NB4 (cell line): ENCODE measurements around the gene EMC8.

Source experiments
- DNase-seq: peaks from one replicate; pipeline ENCODE4 v3.0.0; 2010; ENCODE audit warnings: low read depth
- H3K4me3 ChIP-seq: one replicate; pipeline ENCODE4 v1.5.1; 2011; ENCODE audit warnings: mild to moderate bottlenecking, low read depth, low read length, moderate library complexity
- MYC ChIP-seq: IDR thresholded peaks from 2 replicates; pipeline ENCODE4 v1.6.1; 2011; ENCODE audit warnings: low read depth, low read length
- POLR2A ChIP-seq: IDR thresholded peaks from 2 replicates; pipeline ENCODE4 v1.6.1; 2011; ENCODE audit warnings: mild to moderate bottlenecking; ENCODE audit not compliant: insufficient read length; ENCODE audit errors: extremely low read depth
- TF ChIP-seq, protein P1 (sequence below): IDR thresholded peaks from 2 replicates; pipeline ENCODE4 v1.6.1; 2011; ENCODE audit warnings: low read depth, low read length
- TF ChIP-seq, protein P2 (sequence below): IDR thresholded peaks from one replicate; pipeline ENCODE4 v1.5.1; 2012; ENCODE audit warnings: low read depth, low read length

Gene EMC8

DNA sequence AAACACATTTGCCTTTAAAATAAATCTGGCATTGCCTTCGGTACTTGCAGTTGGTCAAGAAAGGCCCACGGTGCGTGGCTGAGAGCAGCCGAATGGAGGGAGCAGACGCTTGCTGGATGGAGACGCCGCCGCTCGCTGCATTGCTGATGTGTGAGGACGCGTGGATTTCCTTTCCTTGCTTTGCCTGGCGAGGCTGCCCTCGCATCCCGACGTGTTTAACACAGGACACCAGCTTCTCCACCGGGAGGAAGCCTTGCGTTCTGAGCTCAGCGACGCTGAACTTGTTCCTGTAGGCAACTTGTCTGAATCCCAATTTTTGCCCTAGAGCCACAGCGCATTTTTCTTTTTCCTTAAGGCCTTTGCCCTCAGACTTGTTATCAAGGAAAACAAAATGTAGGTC lies 45.9 kb upstream of the EMC8 start:
- H3K4me3 ChIP-seq, result no peak overlapping the region
- no peak for DNase-seq
- TF ChIP-seq MYC, result no peak
- TF ChIP-seq, protein P1, sequence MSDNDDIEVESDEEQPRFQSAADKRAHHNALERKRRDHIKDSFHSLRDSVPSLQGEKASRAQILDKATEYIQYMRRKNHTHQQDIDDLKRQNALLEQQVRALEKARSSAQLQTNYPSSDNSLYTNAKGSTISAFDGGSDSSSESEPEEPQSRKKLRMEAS, result no peak
- no peak for TF ChIP-seq POLR2A
- TF ChIP-seq, protein P2, sequence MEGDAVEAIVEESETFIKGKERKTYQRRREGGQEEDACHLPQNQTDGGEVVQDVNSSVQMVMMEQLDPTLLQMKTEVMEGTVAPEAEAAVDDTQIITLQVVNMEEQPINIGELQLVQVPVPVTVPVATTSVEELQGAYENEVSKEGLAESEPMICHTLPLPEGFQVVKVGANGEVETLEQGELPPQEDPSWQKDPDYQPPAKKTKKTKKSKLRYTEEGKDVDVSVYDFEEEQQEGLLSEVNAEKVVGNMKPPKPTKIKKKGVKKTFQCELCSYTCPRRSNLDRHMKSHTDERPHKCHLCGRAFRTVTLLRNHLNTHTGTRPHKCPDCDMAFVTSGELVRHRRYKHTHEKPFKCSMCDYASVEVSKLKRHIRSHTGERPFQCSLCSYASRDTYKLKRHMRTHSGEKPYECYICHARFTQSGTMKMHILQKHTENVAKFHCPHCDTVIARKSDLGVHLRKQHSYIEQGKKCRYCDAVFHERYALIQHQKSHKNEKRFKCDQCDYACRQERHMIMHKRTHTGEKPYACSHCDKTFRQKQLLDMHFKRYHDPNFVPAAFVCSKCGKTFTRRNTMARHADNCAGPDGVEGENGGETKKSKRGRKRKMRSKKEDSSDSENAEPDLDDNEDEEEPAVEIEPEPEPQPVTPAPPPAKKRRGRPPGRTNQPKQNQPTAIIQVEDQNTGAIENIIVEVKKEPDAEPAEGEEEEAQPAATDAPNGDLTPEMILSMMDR, result no peak

DNA sequence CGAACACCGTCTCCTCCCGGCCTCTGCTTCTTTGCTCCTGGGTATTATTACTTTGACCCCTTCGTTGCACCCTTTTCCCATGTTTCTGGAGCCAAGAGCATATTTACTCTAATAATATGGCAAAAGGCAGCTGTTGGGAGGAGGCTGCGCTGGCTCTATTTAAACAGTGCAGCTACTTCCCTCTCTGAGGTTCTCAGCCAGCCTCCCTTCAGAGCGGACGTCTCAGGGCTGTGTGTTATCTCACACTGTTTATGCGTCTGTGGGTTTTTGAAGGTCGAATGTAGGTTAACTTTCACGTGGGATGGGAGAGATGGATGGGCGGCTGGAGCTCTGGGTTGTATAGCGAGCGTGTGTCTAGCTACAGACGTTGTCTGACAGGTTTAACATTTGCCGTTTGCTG lies 45.4 kb upstream of the EMC8 start:
- DNase-seq, result peak; percentile 87
- no peak overlapping the region for H3K4me3 ChIP-seq
- TF ChIP-seq, protein P1, result peak; percentile 17; the same call in 1 of the 2 replicates
- TF ChIP-seq POLR2A (no peak), MYC (no peak)
- TF ChIP-seq, protein P2, result no peak

DNA sequence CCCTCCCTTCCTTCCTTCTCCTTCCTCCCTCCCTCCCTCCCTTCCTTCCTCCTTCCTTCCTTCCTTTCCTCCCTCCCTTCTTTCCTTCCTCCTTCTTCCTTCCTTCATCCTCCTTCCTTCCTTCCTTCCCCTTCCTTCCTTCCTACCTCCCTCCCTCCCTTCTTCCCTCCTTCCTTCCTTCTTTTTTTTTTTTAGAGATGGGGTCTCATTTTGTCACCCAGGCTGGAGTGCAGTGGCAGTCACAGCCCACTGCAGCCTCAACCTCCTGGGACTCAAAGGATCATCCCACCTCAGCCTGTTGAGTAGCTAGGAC lies 44.8 kb upstream of the EMC8 start:
- TF ChIP-seq MYC, result no peak
- TF ChIP-seq, protein P1, result no peak
- TF ChIP-seq, protein P2, result no peak
- no peak for DNase-seq
- no peak overlapping the region for H3K4me3 ChIP-seq

DNA sequence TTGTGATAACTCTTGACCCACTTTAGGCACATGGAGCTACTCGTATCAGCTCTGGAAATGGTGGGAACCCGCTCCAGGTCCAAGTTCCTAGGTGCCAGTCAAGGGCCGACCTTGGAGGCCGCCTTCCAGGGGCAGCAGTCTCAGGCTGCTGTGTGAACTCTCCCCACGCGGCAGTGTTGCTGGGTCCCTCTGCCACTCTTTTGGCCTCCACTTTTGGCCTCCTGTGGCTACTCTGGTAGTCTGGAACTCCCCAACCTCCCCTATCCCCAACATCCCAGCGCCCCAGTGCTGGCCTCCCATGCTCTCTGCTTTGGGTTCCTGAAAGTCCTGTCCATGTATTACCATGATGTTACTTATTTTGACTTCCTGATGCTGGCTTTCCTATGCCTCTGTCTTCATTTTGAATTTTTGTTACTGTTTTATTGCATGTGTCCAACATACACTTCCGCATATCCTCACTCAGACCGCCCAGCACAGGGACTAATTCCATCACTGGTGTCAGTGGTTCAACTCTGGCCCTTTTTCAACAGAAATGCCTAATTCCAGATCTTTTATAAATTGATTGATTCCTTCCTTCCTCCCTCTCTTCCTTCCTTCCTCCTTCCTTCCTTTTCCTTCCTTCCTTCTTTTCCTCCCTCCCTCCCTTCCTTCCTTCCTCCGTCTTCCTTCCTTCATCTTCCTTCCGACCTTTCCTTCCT lies 44.3 kb upstream of the EMC8 start:
- no peak for DNase-seq
- no peak overlapping the region for H3K4me3 ChIP-seq
- TF ChIP-seq POLR2A (no peak), MYC (no peak)
- TF ChIP-seq, protein P2, result no peak
- TF ChIP-seq, protein P1, result no peak

DNA sequence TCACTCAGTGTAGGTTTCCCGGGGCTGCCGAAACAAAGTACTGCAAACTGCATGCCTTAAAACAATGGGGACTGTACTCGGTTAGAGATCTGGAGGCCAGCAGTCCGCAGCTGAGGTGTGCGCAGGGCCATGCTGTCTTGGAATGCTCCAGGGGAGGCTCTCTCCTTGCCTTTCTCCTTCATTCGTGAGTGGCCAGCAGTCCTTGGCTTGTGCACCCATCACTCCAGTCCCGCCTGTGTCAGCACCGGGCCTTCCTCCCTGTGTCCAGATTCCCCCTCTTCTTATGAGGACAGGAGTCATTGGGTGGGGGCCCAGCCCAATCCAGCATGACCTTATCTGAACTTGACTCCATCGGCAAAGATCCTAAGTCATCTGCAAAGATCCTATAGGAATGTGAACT lies 43.5 kb upstream of the EMC8 start:
- DNase-seq, result no peak

More for the DNA sequence above, 43.5 kb upstream of the EMC8 start:
- TF ChIP-seq, protein P1, result no peak
- TF ChIP-seq, protein P2, result no peak
- no peak for TF ChIP-seq MYC
- TF ChIP-seq POLR2A, result no peak
- no peak overlapping the region for H3K4me3 ChIP-seq
